IMR-90 (cell line): ENCODE data around the gene HMCN1.

ENCODE experiments used
- CTCF ChIP-seq: conservative IDR thresholded peaks from 2 replicates; pipeline ENCODE4 v1.5.1; 2012; ENCODE audit warnings: mild to moderate bottlenecking, low read depth, low read length, improper control_type of control experiment
- FOS ChIP-seq: fragments of 150-350 bp; IDR thresholded peaks from 2 replicates; pipeline ENCODE4 v1.6.1; 2016; ENCODE audit warnings: low read depth, low read length
- POLR2A ChIP-seq: IDR thresholded peaks from 2 replicates; pipeline ENCODE4 v1.6.1; 2012; ENCODE audit warnings: mild to moderate bottlenecking, low read depth, low read length
- RCOR1 ChIP-seq: IDR thresholded peaks from 2 replicates; pipeline ENCODE4 v1.6.1; 2012; ENCODE audit warnings: mild to moderate bottlenecking, low read length, improper control_type of control experiment; ENCODE audit not compliant: insufficient replicate concordance
- SMC3 ChIP-seq: fragments of 150-350 bp; IDR thresholded peaks from 2 replicates; pipeline ENCODE4 v1.6.1; 2016; ENCODE audit warnings: low read depth, mild to moderate bottlenecking, antibody characterized with exemption, low read length, moderate library complexity

- TF ChIP-seq FOS: no peak
- TF ChIP-seq CTCF: no peak
- TF ChIP-seq POLR2A: no peak
- TF ChIP-seq SMC3: no peak
- TF ChIP-seq RCOR1: no peak
Observed at GRCh38 chr1:186059311-186059710, 325.1 kb downstream of the HMCN1 start.
